Gastrocnemius medialis (tissue), 4 donors: ENCODE data around the gene PRR12. TPM values are rescaled to one million over a fixed set of nuclear protein-coding genes. Genes with fewer than 3 reads are reported as not detected.
"Not testable (repeated sequence)": the region's sequence is repeated elsewhere in the genome, so short reads cannot be mapped to it uniquely, and the experiment has no call there.

Experiments used
- ATAC-seq, 2 donors: fragments of 150-250 bp; one replicate each; pipeline ENCODE4 v1.9.1; 2016
- DNase-seq, 2 donors: peaks; one replicate each; pipeline ENCODE4 v3.0.0-alpha.2; 2019
- H3K27ac ChIP-seq, 4 donors: fragments of 200-600 bp; sonication (generic); 1 replicate in 1 of 4; 2 replicates in 3 of 4; pipeline ENCODE4 v1.5.1; 2016 to 2018; ENCODE audit warnings: mild to moderate bottlenecking in 2 of 4, moderate library complexity in 1 of 4
- H3K27me3 ChIP-seq, 3 donors: fragments of 200-600 bp; sonication (generic) in 2 of 3; 1 replicate in 1 of 3; 2 replicates in 2 of 3; pipeline versions ENCODE4 v1.5.1 to v1.6.0; 2016 to 2019; ENCODE audit warnings: mild to moderate bottlenecking in 1 of 3, moderate library complexity in 1 of 3
- H3K36me3 ChIP-seq, 2 donors: fragments of 200-600 bp; sonication (generic) in 1 of 2; one replicate each; pipeline ENCODE4 v1.5.1; 2017 to 2018
- H3K4me1 ChIP-seq, 2 donors: fragments of 200-600 bp; sonication (generic) in 1 of 2; one replicate each; pipeline ENCODE4 v1.5.1; 2016 to 2017; ENCODE audit warnings: mild to moderate bottlenecking in 2 of 2
- H3K4me3 ChIP-seq, 4 donors: fragments of 200-600 bp; sonication (generic) in 3 of 4; 1 replicate in 1 of 4; 2 replicates in 3 of 4; pipeline ENCODE4 v1.5.1; 2016 to 2019; ENCODE audit warnings: mild to moderate bottlenecking in 2 of 4
- H3K9me3 ChIP-seq, 3 donors: fragments of 200-600 bp; sonication (generic) in 2 of 3; 1 replicate in 1 of 3; 2 replicates in 2 of 3; pipeline ENCODE4 v1.5.1; 2016 to 2019
- CTCF ChIP-seq, 5 experiments: fragments of 450-650 bp in 3 of 5; fragments of 200-600 bp in 2 of 5; sonication (generic) in 2 of 5; IDR thresholded peaks in 4 of 5; conservative IDR thresholded peaks in 1 of 5; 1 replicate in 4 of 5; 2 replicates in 1 of 5; pipeline ENCODE4 v1.5.1; 2016 to 2019; ENCODE audit warnings: antibody characterized with exemption in 5 of 5, mild to moderate bottlenecking in 3 of 5, moderate library complexity in 3 of 5
- POLR2A ChIP-seq, 2 donors: fragments of 450-650 bp; IDR thresholded peaks; one replicate each; pipeline ENCODE4 v1.6.1; 2017; ENCODE audit warnings: antibody characterized with exemption in 2 of 2, mild to moderate bottlenecking in 2 of 2, moderate library complexity in 2 of 2
- in situ Hi-C, 4 donors: fragments of 200-750 bp; cut with MboI; loops; one replicate each; pipeline versions ENCODE4 v1.15.0 to v1.8.0; 2017; ENCODE audit warnings: low sequenced_read_pairs in 4 of 4
- intact Hi-C: fragments of 100-400 bp; cut with DNase I; formaldehyde crosslinking; loops from one replicate; pipeline ENCODE4 v1.15.1; 2023; ENCODE audit warnings: low total_unique reads
- total RNA-seq, 4 donors: library from RNA; depleted of rRNA; stranded (reverse); fragments of >200 nt; gene quantifications; one replicate each; pipeline versions ENCODE4 v1.1.0 to v1.2.3, GENCODE V29; 2016

The PRR12 gene
- total RNA-seq, 4 donors from 2014 or later, result 3.4 to 7.7 (median 3.8) TPM

- TF ChIP-seq POLR2A (IDR thresholded peaks at IDR 0.05) (no peak), CTCF (IDR thresholded peaks at IDR 0.05 in 4 of 5, conservative IDR thresholded peaks at IDR 0.05 in 1 of 5) (no peak)
- intact Hi-C loops, result no loop called here
Measured at GRCh38 chr19:49616532-49616931, 25.6 kb downstream of the PRR12 start.

GRCh38 chr19:49616945-49617344 is 26.0 kb downstream of the PRR12 start:
- intact Hi-C loops, result no loop called here

More at GRCh38 chr19:49616532-49616931, 25.6 kb downstream of the PRR12 start:
- ATAC-seq, result no peak
- in situ Hi-C loops, result no loop called here
- H3K27ac ChIP-seq, result no peak overlapping the region
- H3K36me3 ChIP-seq, result peaks cover 0 to 32% of the 10 kb centered on the region in 2 donors
- DNase-seq, result no peak
- no peaks in the 10 kb centered on the region for H3K27me3 ChIP-seq
- no peaks in the 10 kb centered on the region for H3K4me1 ChIP-seq
- H3K9me3 ChIP-seq, result no peaks in the 10 kb centered on the region
- H3K4me3 ChIP-seq, result no peak overlapping the region

GRCh38 chr19:49617860-49618259 is 26.9 kb downstream of the PRR12 start:
- H3K9me3 ChIP-seq, ATAC-seq, intact Hi-C loops, H3K27ac ChIP-seq, H3K27me3 ChIP-seq, H3K4me3 ChIP-seq, in situ Hi-C loops, H3K4me1 ChIP-seq, DNase-seq: not testable (repeated sequence)
- peaks cover 0 to 38% of the 10 kb centered on the region in 2 donors for H3K36me3 ChIP-seq

More at GRCh38 chr19:49616945-49617344, 26.0 kb downstream of the PRR12 start:
- Histone ChIP-seq H3K9me3 (no peaks in the 10 kb centered on the region), H3K36me3 (peaks cover 0 to 36% of the 10 kb centered on the region in 2 donors), H3K4me1 (no peaks in the 10 kb centered on the region), H3K4me3 (no peak overlapping the region), H3K27me3 (no peaks in the 10 kb centered on the region), H3K27ac (no peak overlapping the region)
- DNase-seq (no peak), ATAC-seq (no peak)
- in situ Hi-C loops, result no loop called here
- no peak for TF ChIP-seq POLR2A (IDR thresholded peaks at IDR 0.05)
- no peak for TF ChIP-seq CTCF (IDR thresholded peaks at IDR 0.05 in 4 of 5, conservative IDR thresholded peaks at IDR 0.05 in 1 of 5)

GRCh38 chr19:49624967-49625910 is 34.3 kb downstream of the PRR12 start:
- DNase-seq, result no peak
- no peak overlapping the region for H3K4me3 ChIP-seq
- H3K36me3 ChIP-seq, result peaks cover 0 to 18% of the 10 kb centered on the region in 2 donors
- no peaks in the 10 kb centered on the region for H3K27me3 ChIP-seq
- H3K27ac ChIP-seq, result no peak overlapping the region
- H3K9me3 ChIP-seq, result no peaks in the 10 kb centered on the region
- no peak for ATAC-seq
- in situ Hi-C loops (no loop called here), intact Hi-C loops (no loop called here)
- no peaks in the 10 kb centered on the region for H3K4me1 ChIP-seq
- TF ChIP-seq POLR2A (IDR thresholded peaks at IDR 0.05) (no peak), CTCF (IDR thresholded peaks at IDR 0.05 in 4 of 5, conservative IDR thresholded peaks at IDR 0.05 in 1 of 5) (no peak)

- H3K36me3 ChIP-seq, result peaks cover 0 to 17% of the 10 kb centered on the region in 2 donors
- ATAC-seq, result no peak
- in situ Hi-C loops, result no loop called here
Measured at GRCh38 chr19:49626226-49626625, 35.2 kb downstream of the PRR12 start.

More at GRCh38 chr19:49626226-49626625, 35.2 kb downstream of the PRR12 start:
- Histone ChIP-seq H3K27me3 (no peaks in the 10 kb centered on the region), H3K4me1 (peaks cover 3 to 7% of the 10 kb centered on the region in 2 donors), H3K9me3 (no peaks in the 10 kb centered on the region), H3K27ac (no peak overlapping the region), H3K4me3 (no peak overlapping the region)
- intact Hi-C loops, result no loop called here
- TF ChIP-seq CTCF (IDR thresholded peaks at IDR 0.05 in 4 of 5, conservative IDR thresholded peaks at IDR 0.05 in 1 of 5), result no peak
- no peak for TF ChIP-seq POLR2A (IDR thresholded peaks at IDR 0.05)
- no peak for DNase-seq
